SK-N-SH treated with all-trans-retinoic acid at 6 μM for 48 hours (cell line): Measurements from ENCODE around the gene RIN3.

Experiments used
- ARNTL ChIP-seq: fragments of 450-650 bp; formaldehyde crosslinking; IDR thresholded peaks from 2 replicates; pipeline ENCODE4 v1.5.0; 2020; ENCODE audit warnings: low read depth, mild to moderate bottlenecking, moderate library complexity, borderline replicate concordance
- CSDC2 ChIP-seq: fragments of 250-450 bp; sonication (Bioruptor Pico); IDR thresholded peaks from 2 replicates; pipeline ENCODE4 v1.5.0; 2020; ENCODE audit warnings: mild to moderate bottlenecking, moderate library complexity
- GLIS3 ChIP-seq: fragments of 250-450 bp; sonication (Bioruptor Pico); IDR thresholded peaks from 2 replicates; pipeline ENCODE4 v1.5.0; 2020; ENCODE audit warnings: mild to moderate bottlenecking, moderate library complexity
- ISL1 ChIP-seq: fragments of 250-450 bp; sonication (Bioruptor Pico); IDR thresholded peaks from 2 replicates; pipeline ENCODE4 v2.1.2; 2022; ENCODE audit warnings: mild to moderate bottlenecking, moderate library complexity
- OSR1 ChIP-seq: fragments of 250-450 bp; sonication (Bioruptor Pico); IDR thresholded peaks from 2 replicates; pipeline ENCODE4 v1.8.0; 2022; ENCODE audit warnings: moderate library complexity, mild to moderate bottlenecking, inconsistent platforms
- RARB ChIP-seq: fragments of 250-450 bp; sonication (Bioruptor Pico); IDR thresholded peaks from 2 replicates; pipeline ENCODE4 v1.8.0; 2021; ENCODE audit warnings: mild to moderate bottlenecking, moderate library complexity
- TOX ChIP-seq: fragments of 250-450 bp; sonication (Bioruptor Pico); IDR thresholded peaks from 2 replicates; pipeline ENCODE4 v1.8.0; 2021; ENCODE audit warnings: mild to moderate bottlenecking, moderate library complexity, borderline replicate concordance
- ZFP3 ChIP-seq: fragments of 250-450 bp; sonication (Bioruptor Pico); IDR thresholded peaks from 2 replicates; pipeline ENCODE4 v1.5.0; 2020; ENCODE audit warnings: mild to moderate bottlenecking, moderate library complexity
- ZFP30 ChIP-seq: fragments of 450-650 bp; formaldehyde crosslinking; IDR thresholded peaks from 2 replicates; pipeline ENCODE4 v1.5.0; 2022; ENCODE audit warnings: mild to moderate bottlenecking, moderate library complexity
- ZNF565 ChIP-seq: fragments of 450-650 bp; formaldehyde crosslinking; conservative IDR thresholded peaks from 2 replicates; pipeline ENCODE4 v1.5.0; 2020; ENCODE audit warnings: low read depth, mild to moderate bottlenecking, moderate library complexity
- ZNF8 ChIP-seq: fragments of 450-650 bp; formaldehyde crosslinking; IDR thresholded peaks from 2 replicates; pipeline ENCODE4 v1.5.0; 2020; ENCODE audit warnings: mild to moderate bottlenecking, moderate library complexity
- TF ChIP-seq, protein P1 (sequence below): fragments of 250-450 bp; sonication (Bioruptor Pico); IDR thresholded peaks from 2 replicates; pipeline ENCODE4 v1.8.0; 2020; ENCODE audit warnings: mild to moderate bottlenecking, moderate library complexity, borderline replicate concordance
- TF ChIP-seq, protein P2 (sequence below): fragments of 250-450 bp; sonication (Bioruptor Pico); IDR thresholded peaks from 2 replicates; pipeline ENCODE4 v1.5.1; 2020; ENCODE audit warnings: low read depth, mild to moderate bottlenecking, moderate library complexity
- TF ChIP-seq, protein P3 (sequence below): fragments of 250-450 bp; sonication (Bioruptor Pico); IDR thresholded peaks from 2 replicates; pipeline ENCODE4 v1.8.0; 2021; ENCODE audit warnings: low read depth, mild to moderate bottlenecking, moderate library complexity, borderline replicate concordance

DNA sequence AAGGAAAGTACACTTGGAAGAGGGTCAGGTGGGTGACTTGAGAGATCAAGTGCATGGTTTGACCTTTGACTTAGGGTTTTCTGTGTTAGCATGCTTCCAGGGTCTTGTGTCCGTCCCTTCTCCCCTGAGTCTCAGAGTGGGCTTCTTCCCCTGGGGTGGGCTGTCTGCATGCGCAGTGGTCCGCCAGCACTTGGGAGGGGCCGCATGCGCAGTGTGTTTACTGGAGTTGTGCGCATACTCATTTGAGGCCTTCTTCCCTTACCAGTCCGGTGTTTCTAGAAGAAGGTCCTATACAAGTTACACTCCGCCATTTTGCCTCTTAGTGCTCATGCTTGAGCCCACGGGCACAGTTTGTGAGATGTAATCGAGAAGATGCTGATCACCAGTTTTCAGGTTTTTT, 58.5 kb downstream of the RIN3 start:
- TF ChIP-seq TOX (CRISPR knock-in tag), result no peak
- TF ChIP-seq ARNTL (CRISPR knock-in tag), result no peak
- TF ChIP-seq ZFP30 (CRISPR knock-in tag), result no peak
- TF ChIP-seq RARB (CRISPR knock-in tag), result no peak
- TF ChIP-seq ZFP3 (CRISPR knock-in tag), result no peak
- TF ChIP-seq, protein P1, sequence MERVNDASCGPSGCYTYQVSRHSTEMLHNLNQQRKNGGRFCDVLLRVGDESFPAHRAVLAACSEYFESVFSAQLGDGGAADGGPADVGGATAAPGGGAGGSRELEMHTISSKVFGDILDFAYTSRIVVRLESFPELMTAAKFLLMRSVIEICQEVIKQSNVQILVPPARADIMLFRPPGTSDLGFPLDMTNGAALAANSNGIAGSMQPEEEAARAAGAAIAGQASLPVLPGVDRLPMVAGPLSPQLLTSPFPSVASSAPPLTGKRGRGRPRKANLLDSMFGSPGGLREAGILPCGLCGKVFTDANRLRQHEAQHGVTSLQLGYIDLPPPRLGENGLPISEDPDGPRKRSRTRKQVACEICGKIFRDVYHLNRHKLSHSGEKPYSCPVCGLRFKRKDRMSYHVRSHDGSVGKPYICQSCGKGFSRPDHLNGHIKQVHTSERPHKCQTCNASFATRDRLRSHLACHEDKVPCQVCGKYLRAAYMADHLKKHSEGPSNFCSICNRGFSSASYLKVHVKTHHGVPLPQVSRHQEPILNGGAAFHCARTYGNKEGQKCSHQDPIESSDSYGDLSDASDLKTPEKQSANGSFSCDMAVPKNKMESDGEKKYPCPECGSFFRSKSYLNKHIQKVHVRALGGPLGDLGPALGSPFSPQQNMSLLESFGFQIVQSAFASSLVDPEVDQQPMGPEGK (CRISPR knock-in tag), result no peak
- no peak for TF ChIP-seq CSDC2 (CRISPR knock-in tag)
- TF ChIP-seq, protein P2, sequence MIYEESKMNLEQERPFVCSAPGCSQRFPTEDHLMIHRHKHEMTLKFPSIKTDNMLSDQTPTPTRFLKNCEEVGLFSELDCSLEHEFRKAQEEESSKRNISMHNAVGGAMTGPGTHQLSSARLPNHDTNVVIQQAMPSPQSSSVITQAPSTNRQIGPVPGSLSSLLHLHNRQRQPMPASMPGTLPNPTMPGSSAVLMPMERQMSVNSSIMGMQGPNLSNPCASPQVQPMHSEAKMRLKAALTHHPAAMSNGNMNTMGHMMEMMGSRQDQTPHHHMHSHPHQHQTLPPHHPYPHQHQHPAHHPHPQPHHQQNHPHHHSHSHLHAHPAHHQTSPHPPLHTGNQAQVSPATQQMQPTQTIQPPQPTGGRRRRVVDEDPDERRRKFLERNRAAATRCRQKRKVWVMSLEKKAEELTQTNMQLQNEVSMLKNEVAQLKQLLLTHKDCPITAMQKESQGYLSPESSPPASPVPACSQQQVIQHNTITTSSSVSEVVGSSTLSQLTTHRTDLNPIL (CRISPR knock-in tag), result no peak
- TF ChIP-seq GLIS3 (CRISPR knock-in tag), result no peak
- TF ChIP-seq, protein P3, sequence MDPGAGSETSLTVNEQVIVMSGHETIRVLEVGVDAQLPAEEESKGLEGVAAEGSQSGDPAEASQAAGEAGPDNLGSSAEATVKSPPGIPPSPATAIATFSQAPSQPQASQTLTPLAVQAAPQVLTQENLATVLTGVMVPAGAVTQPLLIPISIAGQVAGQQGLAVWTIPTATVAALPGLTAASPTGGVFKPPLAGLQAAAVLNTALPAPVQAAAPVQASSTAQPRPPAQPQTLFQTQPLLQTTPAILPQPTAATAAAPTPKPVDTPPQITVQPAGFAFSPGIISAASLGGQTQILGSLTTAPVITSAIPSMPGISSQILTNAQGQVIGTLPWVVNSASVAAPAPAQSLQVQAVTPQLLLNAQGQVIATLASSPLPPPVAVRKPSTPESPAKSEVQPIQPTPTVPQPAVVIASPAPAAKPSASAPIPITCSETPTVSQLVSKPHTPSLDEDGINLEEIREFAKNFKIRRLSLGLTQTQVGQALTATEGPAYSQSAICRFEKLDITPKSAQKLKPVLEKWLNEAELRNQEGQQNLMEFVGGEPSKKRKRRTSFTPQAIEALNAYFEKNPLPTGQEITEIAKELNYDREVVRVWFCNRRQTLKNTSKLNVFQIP (CRISPR knock-in tag), result no peak
- TF ChIP-seq ZNF565, result no peak
- no peak for TF ChIP-seq ZNF8 (CRISPR knock-in tag)
- TF ChIP-seq OSR1, result no peak
- no peak for TF ChIP-seq ISL1 (CRISPR knock-in tag)
